IMR-90 (cell line): ENCODE data around the gene ISG15. TPM values are rescaled to one million over a fixed set of nuclear protein-coding genes. Genes with fewer than 3 reads are reported as not detected.

Experiments used
- ATAC-seq: fragments of 200-7000 bp; cut with Tn5 transposase; 2 replicates; pipeline ENCODE4 v1.9.1; 2020; ENCODE audit warnings: low read depth, mild to moderate bottlenecking, moderate library complexity
- BruUV-seq: library from RNA; stranded (reverse); fragments of 400-500 nt; replicated peaks from 2 replicates; lab custom pipeline; 2021; lab: Mats Ljungman, UMichigan
- CTCF ChIA-PET: fragments of 300-600 bp; formaldehyde crosslinking; extraction: SDS; loops from one replicate; lab custom pipeline; 2021; ENCODE audit warnings: antibody characterized with exemption; lab: Yijun Ruan, JAX
- POLR2A ChIA-PET: fragments of 300-600 bp; sonication (Branson Sonifier 250); formaldehyde crosslinking; loops from one replicate; lab custom pipeline; 2022; ENCODE audit warnings: antibody characterized with exemption; ENCODE audit not compliant: unreplicated experiment; lab: Charles Lee
- DNase-seq: peaks from one replicate; pipeline ENCODE4 v3.0.0; 2013
- H2AFZ ChIP-seq: replicated peaks from 2 replicates; pipeline ENCODE3; 2013; ENCODE audit warnings: low read length, mild to moderate bottlenecking; ENCODE audit not compliant: poor library complexity
- H2AK5ac ChIP-seq: 2 replicates; pipeline ENCODE4 v1.6.1; 2013; ENCODE audit warnings: low read depth, low read length, inconsistent platforms
- H2AK9ac ChIP-seq: replicated peaks from 2 replicates; pipeline ENCODE3; 2013; ENCODE audit warnings: mild to moderate bottlenecking, low read depth, low read length, moderate library complexity; ENCODE audit not compliant: poor library complexity
- H2BK120ac ChIP-seq: 2 replicates; pipeline ENCODE4 v1.6.1; 2013; ENCODE audit warnings: low read depth, low read length, inconsistent platforms
- H2BK15ac ChIP-seq: 3 replicates; pipeline ENCODE4 v1.6.1; 2013; ENCODE audit warnings: low read depth, low read length, inconsistent platforms
- H2BK20ac ChIP-seq: 2 replicates; pipeline ENCODE4 v1.6.1; 2013; ENCODE audit warnings: low read depth, mild to moderate bottlenecking, inconsistent platforms, low read length, moderate library complexity
- H2BK5ac ChIP-seq: 2 replicates; pipeline ENCODE4 v1.6.1; 2013; ENCODE audit warnings: mild to moderate bottlenecking, low read depth, low read length, inconsistent platforms; ENCODE audit not compliant: poor library complexity, severe bottlenecking
- H3K14ac ChIP-seq: replicated peaks from 2 replicates; pipeline ENCODE4 v1.6.1; 2013; ENCODE audit warnings: low read depth, low read length, inconsistent platforms
- H3K18ac ChIP-seq: 2 replicates; pipeline ENCODE4 v1.6.1; 2013; ENCODE audit warnings: low read depth, low read length, control low read depth
- H3K23ac ChIP-seq: 2 replicates; pipeline ENCODE4 v1.6.1; 2013; ENCODE audit warnings: low read depth, low read length, inconsistent platforms
- H3K27ac ChIP-seq: 2 replicates; pipeline ENCODE4 v1.5.1; 2013; ENCODE audit warnings: mild to moderate bottlenecking, control low read depth, low read length; ENCODE audit not compliant: insufficient read depth
- H3K27me3 ChIP-seq: 2 replicates; pipeline ENCODE4 v1.6.1; 2013; ENCODE audit warnings: low read length; ENCODE audit not compliant: control insufficient read depth, insufficient read depth
- H3K36me3 ChIP-seq: 2 replicates; pipeline ENCODE4 v1.6.1; 2013; ENCODE audit warnings: low read length, mixed read lengths; ENCODE audit not compliant: control insufficient read depth, insufficient read depth
- H3K4ac ChIP-seq: 2 replicates; pipeline ENCODE4 v1.6.1; 2013; ENCODE audit warnings: low read depth, low read length, inconsistent platforms
- H3K4me1 ChIP-seq: 2 replicates; pipeline ENCODE4 v1.6.1; 2013; ENCODE audit warnings: low read length, mixed read lengths; ENCODE audit not compliant: control insufficient read depth, insufficient read depth
- H3K4me2 ChIP-seq: 2 replicates; pipeline ENCODE4 v1.6.1; 2013; ENCODE audit warnings: low read depth, mild to moderate bottlenecking, control low read depth, low read length, moderate library complexity
- H3K4me3 ChIP-seq: 2 replicates; pipeline ENCODE4 v1.5.1; 2013; ENCODE audit warnings: low read depth, mild to moderate bottlenecking, control low read depth, low read length, moderate library complexity; ENCODE audit not compliant: insufficient read depth
- H3K56ac ChIP-seq: 2 replicates; pipeline ENCODE4 v1.6.1; 2013; ENCODE audit warnings: low read length, inconsistent platforms; ENCODE audit not compliant: insufficient read depth; ENCODE audit errors: extremely low read depth
- H3K79me1 ChIP-seq, 2 experiments: 2 replicates each; pipeline ENCODE4 v1.6.1; 2013; ENCODE audit warnings: low read length in 2 of 2, inconsistent platforms in 1 of 2, low read depth in 1 of 2
- H3K9ac ChIP-seq: 2 replicates; pipeline ENCODE4 v1.6.1; 2013; ENCODE audit warnings: low read depth, low read length, control low read depth
- H3K9me1 ChIP-seq: 2 replicates; pipeline ENCODE4 v1.6.1; 2013; ENCODE audit warnings: low read length, inconsistent platforms; ENCODE audit not compliant: insufficient read depth
- H3K9me3 ChIP-seq: 2 replicates; pipeline ENCODE4 v1.6.1; 2013; ENCODE audit warnings: low read length; ENCODE audit not compliant: control insufficient read depth, insufficient read depth
- H4K20me1 ChIP-seq: 2 replicates; pipeline ENCODE4 v1.6.1; 2013; ENCODE audit warnings: low read length, inconsistent platforms; ENCODE audit not compliant: insufficient read depth
- H4K5ac ChIP-seq: 2 replicates; pipeline ENCODE4 v1.6.1; 2013; ENCODE audit warnings: mild to moderate bottlenecking, low read depth, low read length, control low read depth
- H4K8ac ChIP-seq, 2 experiments: 2 replicates each; pipeline ENCODE4 v1.6.1; 2013; ENCODE audit warnings: low read depth in 2 of 2, low read length in 2 of 2, control low read depth in 1 of 2, inconsistent platforms in 1 of 2
- H4K91ac ChIP-seq: 2 replicates; pipeline ENCODE4 v1.6.1; 2013; ENCODE audit warnings: low read depth, low read length, inconsistent platforms; ENCODE audit not compliant: insufficient read depth
- BHLHE40 ChIP-seq: fragments of 150-350 bp; IDR thresholded peaks from 2 replicates; pipeline ENCODE4 v1.6.1; 2016; ENCODE audit warnings: mild to moderate bottlenecking, low read depth, low read length
- CEBPB ChIP-seq: IDR thresholded peaks from 2 replicates; pipeline ENCODE4 v1.6.1; 2012; ENCODE audit warnings: low read depth, low read length, improper control_type of control experiment
- CHD1 ChIP-seq: IDR thresholded peaks from 2 replicates; pipeline ENCODE4 v1.6.1; 2012; ENCODE audit warnings: low read depth, low read length, improper control_type of control experiment
- CTCF ChIP-seq: conservative IDR thresholded peaks from 2 replicates; pipeline ENCODE4 v1.5.1; 2012; ENCODE audit warnings: mild to moderate bottlenecking, low read depth, low read length, improper control_type of control experiment
- ELK1 ChIP-seq: fragments of 150-350 bp; IDR thresholded peaks from 2 replicates; pipeline ENCODE4 v1.6.1; 2016; ENCODE audit warnings: low read depth, mild to moderate bottlenecking, low read length, moderate library complexity, borderline replicate concordance
- FOS ChIP-seq: fragments of 150-350 bp; IDR thresholded peaks from 2 replicates; pipeline ENCODE4 v1.6.1; 2016; ENCODE audit warnings: low read depth, low read length
- MAFK ChIP-seq: IDR thresholded peaks from 2 replicates; pipeline ENCODE4 v1.6.1; 2012; ENCODE audit warnings: low read depth, low read length, improper control_type of control experiment
- MAZ ChIP-seq: IDR thresholded peaks from 2 replicates; pipeline ENCODE4 v1.6.1; 2012; ENCODE audit warnings: low read depth, mild to moderate bottlenecking, low read length, improper control_type of control experiment, moderate library complexity, borderline replicate concordance
- MXI1 ChIP-seq: IDR thresholded peaks from 2 replicates; pipeline ENCODE4 v1.6.1; 2012; ENCODE audit warnings: low read depth, mild to moderate bottlenecking, low read length, moderate library complexity, borderline replicate concordance
- NFE2L2 ChIP-seq: fragments of 150-350 bp; IDR thresholded peaks from 2 replicates; pipeline ENCODE4 v1.6.1; 2016; ENCODE audit warnings: low read depth, mild to moderate bottlenecking, low read length
- POLR2A ChIP-seq: IDR thresholded peaks from 2 replicates; pipeline ENCODE4 v1.6.1; 2012; ENCODE audit warnings: mild to moderate bottlenecking, low read depth, low read length
- RAD21 ChIP-seq: IDR thresholded peaks from 2 replicates; pipeline ENCODE4 v1.6.1; 2012; ENCODE audit warnings: low read length, improper control_type of control experiment
- RCOR1 ChIP-seq: IDR thresholded peaks from 2 replicates; pipeline ENCODE4 v1.6.1; 2012; ENCODE audit warnings: mild to moderate bottlenecking, low read length, improper control_type of control experiment; ENCODE audit not compliant: insufficient replicate concordance
- RFX5 ChIP-seq: IDR thresholded peaks from 2 replicates; pipeline ENCODE4 v1.8.0; 2012; ENCODE audit warnings: low read depth, mild to moderate bottlenecking, low read length, moderate library complexity
- SMC3 ChIP-seq: fragments of 150-350 bp; IDR thresholded peaks from 2 replicates; pipeline ENCODE4 v1.6.1; 2016; ENCODE audit warnings: low read depth, mild to moderate bottlenecking, antibody characterized with exemption, low read length, moderate library complexity
- USF2 ChIP-seq: fragments of 150-350 bp; IDR thresholded peaks from 2 replicates; pipeline ENCODE4 v1.6.1; 2017; ENCODE audit warnings: mild to moderate bottlenecking, antibody characterized with exemption, low read length, low read depth
- WGBS, 2 experiments: methylation state at CpG; one replicate each; pipeline versions ENCODE4 v1.1.5 to v1.1.7; 2013; ENCODE audit warnings: missing lambda C conversion rate in 2 of 2; ENCODE audit not compliant: insufficient read length in 1 of 2; ENCODE audit errors: extremely low coverage in 2 of 2; 5-methylcytosine and 5-hydroxymethylcytosine counted together
- dilution Hi-C: fragments of 300-500 bp; cut with HindIII; formaldehyde crosslinking; loops from one replicate; pipeline ENCODE4 v1.14.3; 2018; ENCODE audit warnings: low sequenced_read_pairs; ENCODE audit not compliant: unreplicated experiment
- in situ Hi-C: fragments of 300-500 bp; cut with MboI; formaldehyde crosslinking; loops from 3 replicates; pipeline ENCODE4 v1.14.3; 2019; ENCODE audit warnings: low sequenced_read_pairs, inconsistent platforms, mixed read lengths
- intact Hi-C: fragments of 100-400 bp; cut with micrococcal nuclease; formaldehyde crosslinking; loops from 2 replicates; pipeline ENCODE4 v1.10.0; 2022
- polyA plus RNA-seq, 3 experiments: library from polyadenylated mRNA; depleted of rRNA; stranded (reverse); fragments of >200 nt; gene quantifications; 2 replicates each; pipeline ENCODE4 v1.2.3, GENCODE V29; 2012; ENCODE audit warnings: low replicate concordance in 1 of 3
- total RNA-seq: library from RNA; depleted of rRNA; stranded (reverse); fragments of >200 nt; gene quantifications from 2 replicates; pipeline ENCODE4 v1.2.3, GENCODE V29; 2012

The ISG15 gene
- total and polyA plus RNA-seq, 2 of the 4 experiments (the other 2 are of a cell fraction): 99.1 to 105 TPM

GRCh38 chr1:1025730-1026129, 12.4 kb downstream of the ISG15 start:
- Histone ChIP-seq H3K27ac (no peak overlapping the region), H2AK9ac (no peak overlapping the region), H2BK120ac (no peak overlapping the region), H4K8ac (no peak overlapping the region), H2AFZ (no peak overlapping the region), H4K5ac (no peak overlapping the region), H2BK5ac (no peak overlapping the region), H3K27me3 (no peaks in the 10 kb centered on the region), H3K56ac (no peak overlapping the region), H3K23ac (no peak overlapping the region), H4K91ac (no peak overlapping the region), H3K9ac (no peak overlapping the region), H3K14ac (no peak overlapping the region), H3K79me1 (peaks cover 22 to 68% of the 10 kb centered on the region in 2 experiments), H3K9me1 (peaks cover 2% of the 10 kb centered on the region; the same call in 1 of the 2 replicates), H3K4me1 (peaks cover 20% of the 10 kb centered on the region), H4K20me1 (peaks cover 66% of the 10 kb centered on the region), H3K9me3 (no peaks in the 10 kb centered on the region), H2BK20ac (no peak overlapping the region), H3K36me3 (peaks cover 28% of the 10 kb centered on the region), H2AK5ac (no peak overlapping the region), H3K4me3 (no peak overlapping the region), H2BK15ac (no peak overlapping the region), H3K4me2 (no peak overlapping the region), H3K18ac (no peak overlapping the region), H3K4ac (no peak overlapping the region)
- ATAC-seq (no peak), DNase-seq (no peak)
- BruUV-seq: no TSS peak
- POLR2A ChIA-PET: no interaction called here
- CTCF ChIA-PET: no interaction called here
- in situ Hi-C loops (no loop called here), dilution Hi-C loops (no loop called here), intact Hi-C loops (no loop called here)
- TF ChIP-seq POLR2A (no peak), RAD21 (no peak), MXI1 (no peak), ELK1 (no peak), MAZ (no peak), FOS (no peak), CHD1 (no peak), CEBPB (no peak), RCOR1 (no peak), BHLHE40 (no peak), RFX5 (no peak), USF2 (no peak), SMC3 (no peak), MAFK (no peak), CTCF (no peak), NFE2L2 (no peak)
- no CpG with 5 or more reads among the region's 10 CpGs for WGBS, 2 experiments
